Measurements from ENCODE around the gene CAV2. TPM values are rescaled to one million over a fixed set of nuclear protein-coding genes. Genes with fewer than 3 reads are reported as not detected.
A peak's percentile ranks its signal among the peaks of the same experiment; 100 is the strongest.

Gene CAV2
- not detected for total RNA-seq

- no peaks in the 10 kb centered on the region for H3K9me3 Mint-ChIP-seq
Measured at GRCh38 chr7:116499168-116500077, at the start of gene CAV2. Gene CAV2 (plus strand): TSS chr7:116499738. CDS start chr7:116499782, 44 bp downstream.

GRCh38 chr7:116449950-116450349, 49.6 kb upstream of the CAV2 start:
- no peak overlapping the region for H3K27ac Mint-ChIP-seq
- no peak for DNase-seq
- ChIA-PET POLR2A (no interaction called here), CTCF (no interaction called here)
- H3K9me3 Mint-ChIP-seq, result no peaks in the 10 kb centered on the region
- peaks cover 14% of the 10 kb centered on the region for H3K27me3 Mint-ChIP-seq
- H3K36me3 Mint-ChIP-seq (ENCODE audit: low read depth), result no peaks in the 10 kb centered on the region
- H3K4me3 Mint-ChIP-seq, result no peak overlapping the region
- no peaks in the 10 kb centered on the region for H3K4me1 Mint-ChIP-seq

More at GRCh38 chr7:116499168-116500077, at the start of gene CAV2:
- peaks cover 61% of the 10 kb centered on the region for H3K27me3 Mint-ChIP-seq
- DNase-seq, result peak; percentile 18
- ChIA-PET POLR2A (no interaction called here), CTCF (no interaction called here)
- peak within 1 kb of the TSS; percentile 40 for H3K4me3 Mint-ChIP-seq
- no peak within 1 kb of the TSS for H3K27ac Mint-ChIP-seq
- H3K4me1 Mint-ChIP-seq, result peaks cover 10% of the 10 kb centered on the region
- H3K36me3 Mint-ChIP-seq (ENCODE audit: low read depth), result no peaks in the 10 kb centered on the region

- Mint-ChIP-seq H3K4me1 (no peaks in the 10 kb centered on the region), H3K9me3 (no peaks in the 10 kb centered on the region), H3K27me3 (peaks cover 20% of the 10 kb centered on the region), H3K27ac (no peak overlapping the region), H3K36me3 (ENCODE audit: low read depth) (no peaks in the 10 kb centered on the region), H3K4me3 (no peak overlapping the region)
- CTCF ChIA-PET, result no interaction called here
- POLR2A ChIA-PET, result no interaction called here
- no peak for DNase-seq
Measured at GRCh38 chr7:116451957-116452729, 47.4 kb upstream of the CAV2 start.

GRCh38 chr7:116454377-116454776, 45.2 kb upstream of the CAV2 start:
- no peak for DNase-seq
- ChIA-PET POLR2A (no interaction called here), CTCF (no interaction called here)
- Mint-ChIP-seq H3K9me3 (no peaks in the 10 kb centered on the region), H3K27ac (no peak overlapping the region), H3K4me3 (no peak overlapping the region), H3K27me3 (peaks cover 13% of the 10 kb centered on the region), H3K4me1 (no peaks in the 10 kb centered on the region), H3K36me3 (ENCODE audit: low read depth) (no peaks in the 10 kb centered on the region)

- POLR2A ChIA-PET, result no interaction called here
- H3K4me3 Mint-ChIP-seq, result no peak overlapping the region
Measured at GRCh38 chr7:116455009-116455408, 44.5 kb upstream of the CAV2 start.

GRCh38 chr7:116455499-116455898, 44.0 kb upstream of the CAV2 start:
- Mint-ChIP-seq H3K4me3 (no peak overlapping the region), H3K27ac (no peak overlapping the region), H3K9me3 (no peaks in the 10 kb centered on the region), H3K27me3 (peaks cover 10% of the 10 kb centered on the region), H3K36me3 (ENCODE audit: low read depth) (no peaks in the 10 kb centered on the region), H3K4me1 (no peaks in the 10 kb centered on the region)
- ChIA-PET CTCF (interaction anchor here (0.7 kb wide), 1 partner anchor 233 kb away, joined by 4 read pairs; no protein-coding TSS in a partner anchor), POLR2A (no interaction called here)
- DNase-seq, result no peak

More at GRCh38 chr7:116455009-116455408, 44.5 kb upstream of the CAV2 start:
- CTCF ChIA-PET, result interaction anchor here (0.7 kb wide), 1 partner anchor 234 kb away, joined by 4 read pairs; no protein-coding TSS in a partner anchor
- Mint-ChIP-seq H3K27ac (no peak overlapping the region), H3K27me3 (peaks cover 10% of the 10 kb centered on the region), H3K36me3 (ENCODE audit: low read depth) (no peaks in the 10 kb centered on the region), H3K4me1 (no peaks in the 10 kb centered on the region), H3K9me3 (no peaks in the 10 kb centered on the region)
- DNase-seq, result no peak

GRCh38 chr7:116461500-116461899, 38.0 kb upstream of the CAV2 start:
- Mint-ChIP-seq H3K27ac (no peak overlapping the region), H3K4me1 (no peaks in the 10 kb centered on the region), H3K9me3 (no peaks in the 10 kb centered on the region), H3K27me3 (peaks cover 3% of the 10 kb centered on the region), H3K36me3 (ENCODE audit: low read depth) (no peaks in the 10 kb centered on the region), H3K4me3 (no peak overlapping the region)
- POLR2A ChIA-PET, result no interaction called here
- DNase-seq, result no peak
- CTCF ChIA-PET, result no interaction called here

- no peak overlapping the region for H3K27ac Mint-ChIP-seq
- POLR2A ChIA-PET, result no interaction called here
- no peaks in the 10 kb centered on the region for H3K27me3 Mint-ChIP-seq
- DNase-seq, result no peak
- H3K9me3 Mint-ChIP-seq, result no peaks in the 10 kb centered on the region
- H3K4me1 Mint-ChIP-seq, result no peaks in the 10 kb centered on the region
- no peaks in the 10 kb centered on the region for H3K36me3 Mint-ChIP-seq (ENCODE audit: low read depth)
- CTCF ChIA-PET, result no interaction called here
- H3K4me3 Mint-ChIP-seq, result no peak overlapping the region
Measured at GRCh38 chr7:116463956-116464355, 35.6 kb upstream of the CAV2 start.

GRCh38 chr7:116464375-116464774, 35.2 kb upstream of the CAV2 start:
- Mint-ChIP-seq H3K9me3 (no peaks in the 10 kb centered on the region), H3K4me3 (no peak overlapping the region), H3K27ac (no peak overlapping the region), H3K36me3 (ENCODE audit: low read depth) (no peaks in the 10 kb centered on the region), H3K4me1 (no peaks in the 10 kb centered on the region), H3K27me3 (no peaks in the 10 kb centered on the region)
- ChIA-PET POLR2A (no interaction called here), CTCF (no interaction called here)
- no peak for DNase-seq

- H3K27ac Mint-ChIP-seq, result no peak overlapping the region
- ChIA-PET CTCF (interaction anchor here (1.1 kb wide), 1 partner anchor 61 kb away, joined by 3 read pairs; no protein-coding TSS in a partner anchor), POLR2A (no interaction called here)
- H3K36me3 Mint-ChIP-seq (ENCODE audit: low read depth), result no peaks in the 10 kb centered on the region
- H3K4me1 Mint-ChIP-seq, result no peaks in the 10 kb centered on the region
- peaks cover under 1% of the 10 kb centered on the region for H3K27me3 Mint-ChIP-seq
- H3K4me3 Mint-ChIP-seq, result no peak overlapping the region
- H3K9me3 Mint-ChIP-seq, result no peaks in the 10 kb centered on the region
- DNase-seq, result no peak
Measured at GRCh38 chr7:116465125-116465524, 34.4 kb upstream of the CAV2 start.

- Mint-ChIP-seq H3K36me3 (ENCODE audit: low read depth) (no peaks in the 10 kb centered on the region), H3K4me1 (no peaks in the 10 kb centered on the region), H3K27ac (no peak overlapping the region), H3K4me3 (no peak overlapping the region), H3K9me3 (no peaks in the 10 kb centered on the region), H3K27me3 (peaks cover 3% of the 10 kb centered on the region)
- POLR2A ChIA-PET, result no interaction called here
- DNase-seq, result no peak
- CTCF ChIA-PET, result no interaction called here
Measured at GRCh38 chr7:116468534-116468933, 31.0 kb upstream of the CAV2 start.

- H3K4me3 Mint-ChIP-seq, result no peak overlapping the region
- peaks cover 4% of the 10 kb centered on the region for H3K9me3 Mint-ChIP-seq
- no peaks in the 10 kb centered on the region for H3K36me3 Mint-ChIP-seq (ENCODE audit: low read depth)
- DNase-seq, result no peak
- H3K4me1 Mint-ChIP-seq, result no peaks in the 10 kb centered on the region
- no peak overlapping the region for H3K27ac Mint-ChIP-seq
- ChIA-PET CTCF (interaction anchor here (0.6 to 1.0 kb wide), 3 partner anchors 49 to 1015 kb away, joined by 3 read pairs; no protein-coding TSS in a partner anchor), POLR2A (no interaction called here)
- peaks cover 16% of the 10 kb centered on the region for H3K27me3 Mint-ChIP-seq
Measured at GRCh38 chr7:116477625-116478024, 21.9 kb upstream of the CAV2 start.

- CTCF ChIA-PET, result no interaction called here
- POLR2A ChIA-PET, result no interaction called here
- no peaks in the 10 kb centered on the region for H3K36me3 Mint-ChIP-seq (ENCODE audit: low read depth)
- peaks cover 20% of the 10 kb centered on the region for H3K27me3 Mint-ChIP-seq
- peaks cover 4% of the 10 kb centered on the region for H3K9me3 Mint-ChIP-seq
- H3K4me1 Mint-ChIP-seq, result no peaks in the 10 kb centered on the region
- H3K27ac Mint-ChIP-seq, result no peak overlapping the region
- DNase-seq, result no peak
- H3K4me3 Mint-ChIP-seq, result no peak overlapping the region
Measured at GRCh38 chr7:116478834-116479233, 20.7 kb upstream of the CAV2 start.

All from activated CD4-positive, alpha-beta memory T cell treated with anti-CD3 and anti-CD28 coated beads, Interleukin-2, amount 10 ng/mL, durations not matched to agents 7 days and 5 days (primary cell).